Neuronal stem cell (in vitro differentiated cells): ENCODE data around the gene INO80D.
A peak's percentile ranks its signal among the peaks of the same experiment; 100 is the strongest.

Experiments used
- DNase-seq: peaks from one replicate; pipeline ENCODE4 v3.0.0-alpha.2; 2013; ENCODE audit warnings: low spot score
- H2AFZ ChIP-seq: one replicate; pipeline ENCODE4 v1.6.1; 2013; ENCODE audit warnings: mild to moderate bottlenecking, low read length, inconsistent platforms
- H2AK5ac ChIP-seq: 2 replicates; pipeline ENCODE4 v1.6.1; 2013; ENCODE audit warnings: low read depth, mild to moderate bottlenecking, inconsistent platforms, low read length, moderate library complexity, mixed read lengths
- H2BK120ac ChIP-seq: 2 replicates; pipeline ENCODE4 v1.6.1; 2013; ENCODE audit warnings: low read depth, mild to moderate bottlenecking, inconsistent platforms, low read length, moderate library complexity, mixed read lengths
- H2BK12ac ChIP-seq: one replicate; pipeline ENCODE4 v1.6.1; 2013; ENCODE audit warnings: low read length, inconsistent platforms
- H2BK15ac ChIP-seq: 2 replicates; pipeline ENCODE4 v1.6.1; 2013; ENCODE audit warnings: mild to moderate bottlenecking, low read length, inconsistent platforms, mixed read lengths
- H2BK5ac ChIP-seq: one replicate; pipeline ENCODE4 v1.6.1; 2013; ENCODE audit warnings: inconsistent platforms, mild to moderate bottlenecking, low read length, moderate library complexity
- H3K14ac ChIP-seq: one replicate; pipeline ENCODE4 v1.6.1; 2013; ENCODE audit warnings: low read length, inconsistent platforms
- H3K18ac ChIP-seq: 2 replicates; pipeline ENCODE4 v1.6.1; 2013; ENCODE audit warnings: low read length, inconsistent platforms
- H3K23ac ChIP-seq: 2 replicates; pipeline ENCODE4 v1.6.1; 2013; ENCODE audit warnings: low read depth, mild to moderate bottlenecking, mixed read lengths, low read length, inconsistent platforms; ENCODE audit not compliant: poor library complexity
- H3K27ac ChIP-seq: replicated peaks from 3 replicates; pipeline ENCODE4 v1.5.1; 2013; ENCODE audit warnings: low read length, inconsistent platforms
- H3K27me3 ChIP-seq, 3 experiments: 2 replicates each; pipeline ENCODE4 v1.6.1; 2013; ENCODE audit warnings: low read length in 3 of 3, mild to moderate bottlenecking in 2 of 3, inconsistent platforms in 1 of 3, low read depth in 1 of 3, mixed read lengths in 1 of 3, moderate library complexity in 1 of 3; ENCODE audit not compliant: control insufficient read depth in 3 of 3, insufficient read depth in 3 of 3
- H3K36me3 ChIP-seq, 2 donors: replicated peaks in 1 of 2; 2 replicates each; pipeline ENCODE4 v1.6.1; 2013; ENCODE audit warnings: low read length in 2 of 2; ENCODE audit not compliant: control insufficient read depth in 2 of 2, insufficient read depth in 2 of 2
- H3K4ac ChIP-seq: 2 replicates; pipeline ENCODE4 v1.6.1; 2013; ENCODE audit warnings: inconsistent platforms, mild to moderate bottlenecking, low read length, moderate library complexity
- H3K4me1 ChIP-seq, 2 donors: 1 replicate in 1 of 2; 2 replicates in 1 of 2; pipeline ENCODE4 v1.6.1; 2013; ENCODE audit warnings: low read length in 2 of 2, low read depth in 1 of 2; ENCODE audit not compliant: control insufficient read depth in 2 of 2, insufficient read depth in 1 of 2
- H3K4me2 ChIP-seq: one replicate; pipeline ENCODE4 v1.6.1; 2013; ENCODE audit warnings: mild to moderate bottlenecking, low read length, inconsistent platforms; ENCODE audit not compliant: insufficient read depth, poor library complexity, severe bottlenecking
- H3K4me3 ChIP-seq, 2 donors: 2 replicates each; pipeline ENCODE4 v1.5.1; 2013; ENCODE audit warnings: low read length in 2 of 2, mild to moderate bottlenecking in 2 of 2, inconsistent platforms in 1 of 2, moderate library complexity in 1 of 2
- H3K79me1 ChIP-seq: one replicate; pipeline ENCODE4 v1.6.1; 2013; ENCODE audit warnings: low read depth, mild to moderate bottlenecking, inconsistent platforms, low read length, moderate library complexity
- H3K9ac ChIP-seq: one replicate; pipeline ENCODE4 v1.6.1; 2013; ENCODE audit warnings: mild to moderate bottlenecking, low read depth, low read length, inconsistent platforms; ENCODE audit not compliant: poor library complexity
- H3K9me3 ChIP-seq, 2 donors: replicated peaks in 1 of 2; 2 replicates each; pipeline versions ENCODE3 to v1.6.1; 2013; ENCODE audit warnings: low read length in 2 of 2, mild to moderate bottlenecking in 2 of 2, inconsistent platforms in 1 of 2, low read depth in 1 of 2, mixed read lengths in 1 of 2, moderate library complexity in 1 of 2; ENCODE audit not compliant: control insufficient read depth in 2 of 2, insufficient read depth in 1 of 2
- H4K8ac ChIP-seq: one replicate; pipeline ENCODE4 v1.6.1; 2013; ENCODE audit warnings: low read depth, mild to moderate bottlenecking, inconsistent platforms, low read length, moderate library complexity
- H4K91ac ChIP-seq: one replicate; pipeline ENCODE4 v1.6.1; 2013; ENCODE audit warnings: low read length, low read depth, mild to moderate bottlenecking, inconsistent platforms; ENCODE audit not compliant: poor library complexity
- WGBS, 2 donors: extraction: QIAGEN DNeasy Blood & Tissue Kit; methylation state at CpG; one replicate each; pipeline ENCODE4 v1.1.7; 2013; ENCODE audit warnings: missing lambda C conversion rate in 2 of 2, mixed read lengths in 1 of 2; ENCODE audit not compliant: insufficient read length in 2 of 2, insufficient replicate concordance in 1 of 2; ENCODE audit errors: extremely low coverage in 2 of 2; 5-methylcytosine and 5-hydroxymethylcytosine counted together

Gene INO80D

DNA sequence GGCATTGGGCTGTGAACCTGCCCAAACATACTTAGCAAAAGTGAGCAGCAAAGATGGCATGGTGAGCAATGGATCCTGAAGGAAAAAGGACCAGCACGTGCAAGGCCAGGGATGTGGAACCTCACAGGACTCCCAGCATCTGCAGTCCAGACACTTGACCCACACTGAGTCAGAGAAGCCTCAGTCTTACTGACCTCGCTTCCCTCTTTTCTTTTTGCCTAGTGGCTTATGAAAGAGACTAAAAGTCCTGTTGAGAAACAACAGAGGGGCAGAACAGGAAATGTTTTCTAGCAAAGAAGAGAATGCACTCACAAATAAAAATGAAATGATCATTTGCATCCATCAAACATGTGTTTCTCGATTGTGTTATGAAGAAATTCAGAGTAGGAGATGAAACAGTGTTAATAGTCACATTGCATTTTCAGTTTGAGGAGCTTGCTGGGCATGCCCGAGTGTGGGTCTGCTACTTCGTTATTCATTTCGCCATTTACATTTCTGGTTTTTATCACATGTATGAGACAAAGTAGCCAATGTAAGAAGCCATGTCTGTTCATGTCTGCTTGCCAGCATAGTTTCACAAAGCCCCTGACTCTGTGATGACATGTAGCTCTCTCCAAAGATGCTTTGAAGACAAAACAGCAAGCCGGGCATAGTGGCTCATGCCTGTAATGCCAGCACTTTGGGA is 118.4 kb downstream of the INO80D start:
- Histone ChIP-seq H2BK120ac (no peak overlapping the region), H2AFZ (no peak overlapping the region), H3K27me3 (peaks cover 0 to 14% (median 0%) of the 10 kb centered on the region in 3 experiments), H3K4ac (no peak overlapping the region), H3K9ac (no peak overlapping the region), H2BK5ac (no peak overlapping the region), H3K18ac (no peak overlapping the region), H4K91ac (no peak overlapping the region), H3K36me3 (peaks cover 0 to 2% of the 10 kb centered on the region in 2 donors), H4K8ac (no peak overlapping the region), H3K14ac (no peak overlapping the region), H2BK12ac (no peak overlapping the region), H3K23ac (no peak overlapping the region), H3K27ac (no peak overlapping the region), H2AK5ac (no peak overlapping the region), H3K4me3 (no peak overlapping the region), H3K9me3 (peaks cover 0 to 2% of the 10 kb centered on the region in 2 donors), H2BK15ac (no peak overlapping the region), H3K4me1 (peaks cover 3 to 4% of the 10 kb centered on the region in 2 donors), H3K4me2 (no peak overlapping the region), H3K79me1 (no peaks in the 10 kb centered on the region)
- DNase-seq = no peak
- WGBS, 2 donors = no CpG with 5 or more reads among the region's 7 CpGs

DNA sequence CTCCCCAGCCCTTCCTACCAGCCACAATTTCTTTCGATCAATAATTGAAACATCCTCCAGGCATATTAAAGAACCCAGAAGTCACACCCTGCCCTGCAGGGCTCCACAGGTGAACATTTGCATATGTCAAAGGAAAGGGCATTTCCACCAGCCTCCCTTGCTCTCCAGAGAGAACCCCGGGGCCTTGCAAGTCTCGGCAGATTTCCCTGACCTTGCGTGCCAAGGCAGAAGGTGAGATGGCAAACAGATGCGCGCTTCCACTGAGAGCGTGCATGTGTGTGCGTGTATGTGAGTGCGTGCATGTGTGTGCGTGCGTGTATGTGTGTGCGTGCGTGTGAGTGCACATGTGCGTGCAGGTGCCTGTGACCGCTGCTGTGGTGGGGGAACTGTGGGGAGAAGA is 120.3 kb downstream of the INO80D start:
- Histone ChIP-seq H2BK5ac (no peak overlapping the region), H3K4me1 (peaks cover 3 to 4% of the 10 kb centered on the region in 2 donors), H3K14ac (no peak overlapping the region), H4K91ac (no peak overlapping the region), H2BK120ac (no peak overlapping the region), H3K79me1 (no peaks in the 10 kb centered on the region), H3K27ac (peak overlapping the region; percentile 14), H3K23ac (peak overlapping the region; percentile 85), H2AFZ (no peak overlapping the region), H2AK5ac (no peak overlapping the region), H3K4me3 (peak overlapping the region in 1 of 2 donors; percentile 72), H3K4me2 (no peak overlapping the region), H3K18ac (peak overlapping the region; percentile 67), H3K9ac (peak overlapping the region; percentile 80), H2BK15ac (no peak overlapping the region), H3K9me3 (peaks cover 0 to 2% of the 10 kb centered on the region in 2 donors), H3K27me3 (peaks cover 0 to 18% (median 0%) of the 10 kb centered on the region in 3 experiments), H2BK12ac (no peak overlapping the region), H4K8ac (no peak overlapping the region), H3K4ac (no peak overlapping the region), H3K36me3 (peaks cover 0 to 2% of the 10 kb centered on the region in 2 donors)
- DNase-seq = no peak
- no CpG with 5 or more reads among the region's 15 CpGs for WGBS, 2 donors

- peaks cover 0 to 2% of the 10 kb centered on the region in 2 donors for H3K9me3 ChIP-seq
- no peak overlapping the region for H2BK15ac ChIP-seq
- H2BK5ac ChIP-seq = no peak overlapping the region
- no peak overlapping the region for H3K4me3 ChIP-seq
- no peak overlapping the region for H2BK120ac ChIP-seq
- no peak overlapping the region for H3K4ac ChIP-seq
- H4K8ac ChIP-seq = no peak overlapping the region
- H3K23ac ChIP-seq = no peak overlapping the region
- H3K4me2 ChIP-seq = no peak overlapping the region
- no peak overlapping the region for H3K9ac ChIP-seq
- no peak overlapping the region for H4K91ac ChIP-seq
- H3K4me1 ChIP-seq = peaks cover 3 to 4% of the 10 kb centered on the region in 2 donors
- no peak overlapping the region for H2BK12ac ChIP-seq
- no CpG with 5 or more reads among the region's 8 CpGs for WGBS, 2 donors
- no peak for DNase-seq
- no peak overlapping the region for H3K18ac ChIP-seq
- no peak overlapping the region for H3K14ac ChIP-seq
- H3K27ac ChIP-seq = no peak overlapping the region
- H3K27me3 ChIP-seq = peaks cover 0 to 15% (median 0%) of the 10 kb centered on the region in 3 experiments
- H3K36me3 ChIP-seq = peaks cover 0 to 2% of the 10 kb centered on the region in 2 donors
- peak overlapping the region; percentile 74 for H2AFZ ChIP-seq
- H3K79me1 ChIP-seq = no peaks in the 10 kb centered on the region
- no peak overlapping the region for H2AK5ac ChIP-seq
Measured at GRCh38 chr2:205964111-205964761, 121.7 kb downstream of the INO80D start.

DNA sequence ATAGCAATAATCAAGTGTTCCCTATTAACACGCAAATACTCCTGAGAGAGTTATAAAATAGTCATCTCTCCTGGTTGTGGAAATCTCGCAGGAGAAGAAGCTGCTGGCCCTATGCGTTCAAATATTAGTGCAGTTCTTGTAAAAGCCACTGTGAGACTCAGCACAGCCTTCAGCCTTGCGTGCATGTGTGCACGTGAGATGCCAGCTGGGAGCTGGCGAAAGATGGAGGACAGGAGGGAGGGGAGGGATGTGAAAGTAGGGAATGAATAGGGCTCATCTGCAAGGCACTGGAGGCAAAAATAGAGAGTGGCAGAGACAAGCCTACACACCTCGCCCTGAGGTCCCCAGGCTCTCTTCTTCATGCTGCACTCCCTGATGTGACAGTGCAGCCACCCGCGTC is 126.5 kb downstream of the INO80D start:
- no peak for DNase-seq
- no peak overlapping the region for H3K9ac ChIP-seq
- no peak overlapping the region for H4K91ac ChIP-seq
- no peak overlapping the region for H2AK5ac ChIP-seq
- no peak overlapping the region for H2BK15ac ChIP-seq
- no peak overlapping the region for H3K14ac ChIP-seq
- peaks cover 0 to 12% (median 0%) of the 10 kb centered on the region in 3 experiments for H3K27me3 ChIP-seq
- H2BK120ac ChIP-seq = no peak overlapping the region
- no peak overlapping the region for H3K18ac ChIP-seq
- no peak overlapping the region for H3K27ac ChIP-seq
- H2BK12ac ChIP-seq = no peak overlapping the region
- no peaks in the 10 kb centered on the region for H3K79me1 ChIP-seq
- H3K4me1 ChIP-seq = peaks cover 3 to 8% of the 10 kb centered on the region in 2 donors
- no peaks in the 10 kb centered on the region for H3K36me3 ChIP-seq
- no peak overlapping the region for H2AFZ ChIP-seq
- H2BK5ac ChIP-seq = no peak overlapping the region
- no peak overlapping the region for H3K4me3 ChIP-seq
- no CpG with 5 or more reads among the region's 9 CpGs for WGBS, 2 donors
- H4K8ac ChIP-seq = no peak overlapping the region
- no peak overlapping the region for H3K4me2 ChIP-seq
- no peak overlapping the region for H3K23ac ChIP-seq
- H3K4ac ChIP-seq = no peak overlapping the region
- peaks cover 0 to 2% of the 10 kb centered on the region in 2 donors for H3K9me3 ChIP-seq
